Measurements from ENCODE around the gene PHF5A.

DNA sequence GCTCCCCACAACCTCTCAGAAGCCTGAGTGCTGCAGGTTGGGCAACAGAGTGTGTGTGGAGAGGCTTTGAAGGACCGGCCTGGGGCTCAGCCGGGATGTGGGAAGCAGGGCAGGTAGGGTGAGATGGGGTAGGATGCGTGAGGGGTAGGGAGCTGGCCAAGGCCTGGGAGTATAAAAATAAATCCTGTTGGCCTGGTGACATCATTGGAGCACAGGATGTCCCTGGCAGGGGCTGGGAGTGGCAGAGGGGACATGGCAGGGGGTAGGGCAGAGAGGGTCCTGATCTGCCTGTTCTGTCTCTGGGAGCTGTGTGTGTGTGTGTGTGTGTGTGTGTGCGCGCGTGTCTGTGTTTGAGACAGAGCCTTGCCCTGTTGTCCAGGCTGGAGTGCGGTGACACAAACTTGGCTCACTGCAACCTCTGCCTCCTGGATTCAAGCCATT, 58.2 kb downstream of the PHF5A start:
- no peak for TF ChIP-seq POLR2A (IDR thresholded peaks at IDR 0.05)
- TF ChIP-seq, protein P1, sequence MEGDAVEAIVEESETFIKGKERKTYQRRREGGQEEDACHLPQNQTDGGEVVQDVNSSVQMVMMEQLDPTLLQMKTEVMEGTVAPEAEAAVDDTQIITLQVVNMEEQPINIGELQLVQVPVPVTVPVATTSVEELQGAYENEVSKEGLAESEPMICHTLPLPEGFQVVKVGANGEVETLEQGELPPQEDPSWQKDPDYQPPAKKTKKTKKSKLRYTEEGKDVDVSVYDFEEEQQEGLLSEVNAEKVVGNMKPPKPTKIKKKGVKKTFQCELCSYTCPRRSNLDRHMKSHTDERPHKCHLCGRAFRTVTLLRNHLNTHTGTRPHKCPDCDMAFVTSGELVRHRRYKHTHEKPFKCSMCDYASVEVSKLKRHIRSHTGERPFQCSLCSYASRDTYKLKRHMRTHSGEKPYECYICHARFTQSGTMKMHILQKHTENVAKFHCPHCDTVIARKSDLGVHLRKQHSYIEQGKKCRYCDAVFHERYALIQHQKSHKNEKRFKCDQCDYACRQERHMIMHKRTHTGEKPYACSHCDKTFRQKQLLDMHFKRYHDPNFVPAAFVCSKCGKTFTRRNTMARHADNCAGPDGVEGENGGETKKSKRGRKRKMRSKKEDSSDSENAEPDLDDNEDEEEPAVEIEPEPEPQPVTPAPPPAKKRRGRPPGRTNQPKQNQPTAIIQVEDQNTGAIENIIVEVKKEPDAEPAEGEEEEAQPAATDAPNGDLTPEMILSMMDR (IDR thresholded peaks at IDR 0.05 in 8 of 11, conservative IDR thresholded peaks at IDR 0.05 in 3 of 11): no peak

Data from spleen (tissue), 7 donors.